GM19035 (cell line): ENCODE results near the gene UBAP1L.
A peak's percentile ranks its signal among the peaks of the same experiment; 100 is the strongest.
"Not testable (repeated sequence)": the region's sequence is repeated elsewhere in the genome, so short reads cannot be mapped to it uniquely, and the experiment has no call there.

Source experiments
- ATAC-seq: cut with Tn5 transposase; IDR thresholded peaks from one replicate; pipeline ENCODE4 v1.9.1; 2021; ENCODE audit not compliant: unreplicated experiment

The UBAP1L gene

DNA sequence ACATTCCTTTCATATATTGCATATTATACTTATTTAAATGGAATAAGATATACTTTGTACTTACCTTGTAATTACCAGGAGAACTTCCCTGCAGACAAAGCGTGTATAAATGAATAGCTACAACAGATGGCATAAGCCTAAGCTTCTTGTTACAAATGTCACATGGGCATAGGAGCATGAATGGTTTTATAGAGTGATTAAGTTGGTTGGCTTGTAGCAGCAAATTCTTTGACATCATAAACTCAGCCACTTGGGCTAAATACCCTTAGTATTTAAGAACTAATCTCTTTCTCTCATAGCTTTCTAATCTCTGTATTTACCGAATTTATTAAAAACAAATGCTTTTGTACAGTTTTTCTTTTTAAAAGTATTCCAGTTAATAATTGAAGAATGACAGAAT lies at the start of gene UBAP1L:
TSS of gene UBAP1L (minus strand) at position 115 of the 400 bp plus-strand sequence. CDS start 8,985 bp downstream, outside the sequence.
- ATAC-seq = no peak

DNA sequence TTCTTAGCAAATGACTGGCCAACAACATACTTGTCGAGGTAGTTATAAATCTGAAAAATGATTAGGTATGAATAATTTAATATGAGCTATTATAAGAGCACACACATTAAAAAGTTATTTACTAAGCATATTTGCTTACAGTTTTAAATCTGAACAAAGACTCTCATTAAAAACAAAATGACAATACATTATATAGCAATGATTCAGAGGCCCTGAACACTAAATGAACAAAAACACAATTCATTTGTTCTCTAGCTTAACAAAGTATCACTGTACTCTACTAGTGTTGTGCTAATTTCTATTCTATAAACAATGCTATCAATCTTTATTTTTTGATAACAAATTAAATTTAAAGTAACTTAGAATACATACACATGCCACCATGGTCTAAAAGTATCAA lies 49.1 kb upstream of the UBAP1L start:
- ATAC-seq = no peak

DNA sequence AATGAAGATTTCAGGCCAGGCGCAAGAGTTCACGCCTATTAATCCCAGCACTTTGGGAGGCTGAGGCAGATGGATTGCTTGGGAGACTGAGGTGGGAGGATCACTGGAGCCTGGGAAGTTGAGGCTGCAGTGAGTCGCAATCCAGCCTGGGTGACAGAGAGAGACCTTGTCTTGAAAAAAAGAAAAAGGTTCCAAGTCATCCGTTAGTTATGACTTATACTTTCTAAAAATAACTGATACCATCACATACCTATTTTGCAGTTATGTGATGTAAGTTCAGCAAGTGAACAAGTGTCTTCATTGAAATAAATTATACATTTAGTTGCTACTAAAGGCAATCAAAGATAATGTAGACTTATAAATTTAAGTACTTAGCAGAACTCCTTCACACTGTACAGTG lies 48.0 kb upstream of the UBAP1L start:
- ATAC-seq = no peak

DNA sequence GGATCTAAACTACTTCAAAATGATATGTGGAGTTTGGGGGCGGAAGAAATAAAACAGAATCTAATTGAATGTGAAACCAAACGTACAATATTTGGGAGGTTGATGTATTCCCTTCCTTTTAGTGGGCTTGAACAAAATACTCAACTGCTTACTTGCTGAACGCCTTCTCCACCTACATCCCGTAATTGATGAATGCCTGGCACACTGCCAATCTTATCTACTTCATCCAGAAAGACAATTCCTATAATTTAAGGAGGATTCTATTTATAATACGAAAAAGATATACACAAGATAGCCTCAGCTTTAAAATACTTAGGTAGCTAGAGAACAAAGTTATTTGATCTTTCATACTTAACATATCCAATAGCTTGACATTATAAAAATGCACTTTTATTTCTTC lies 41.7 kb upstream of the UBAP1L start:
- no peak for ATAC-seq

DNA sequence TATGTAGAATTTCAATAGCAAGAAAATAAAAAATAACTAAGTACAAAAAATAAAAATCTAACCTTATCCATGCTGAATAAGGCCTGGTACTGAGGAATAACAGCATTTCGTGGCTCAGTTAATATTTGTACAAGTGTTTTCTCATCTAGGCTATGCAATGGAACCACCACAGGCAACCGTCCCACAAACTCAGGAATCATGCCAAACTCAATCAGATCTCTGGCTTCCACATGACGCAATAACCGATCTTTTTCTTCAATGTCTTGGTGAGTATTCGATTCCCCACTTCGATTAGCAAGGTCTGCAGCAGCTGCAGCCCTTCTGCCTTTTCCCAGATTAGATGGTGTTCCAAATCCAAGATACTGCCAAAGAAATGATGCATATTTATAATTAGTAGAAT lies 39.7 kb upstream of the UBAP1L start:
- no peak for ATAC-seq

DNA sequence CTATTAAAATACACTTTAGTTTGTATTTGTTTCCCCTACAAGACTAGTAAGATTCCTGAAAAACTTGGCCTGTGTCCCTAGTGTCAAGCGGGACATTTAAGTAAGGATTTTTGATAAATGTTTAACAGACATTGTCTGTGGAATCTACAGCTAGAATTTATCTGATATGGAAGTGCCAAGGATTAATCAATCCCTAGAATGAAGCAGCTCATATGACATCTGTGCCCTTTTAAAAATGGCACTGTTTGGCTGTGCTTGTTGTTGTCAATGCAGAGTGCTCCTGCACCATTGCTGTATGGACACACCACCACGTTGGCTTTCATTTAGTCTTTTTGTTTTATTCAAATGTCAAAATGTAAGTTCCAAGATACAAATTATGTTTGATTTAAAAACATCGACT lies 32.9 kb upstream of the UBAP1L start:
- ATAC-seq = no peak

DNA sequence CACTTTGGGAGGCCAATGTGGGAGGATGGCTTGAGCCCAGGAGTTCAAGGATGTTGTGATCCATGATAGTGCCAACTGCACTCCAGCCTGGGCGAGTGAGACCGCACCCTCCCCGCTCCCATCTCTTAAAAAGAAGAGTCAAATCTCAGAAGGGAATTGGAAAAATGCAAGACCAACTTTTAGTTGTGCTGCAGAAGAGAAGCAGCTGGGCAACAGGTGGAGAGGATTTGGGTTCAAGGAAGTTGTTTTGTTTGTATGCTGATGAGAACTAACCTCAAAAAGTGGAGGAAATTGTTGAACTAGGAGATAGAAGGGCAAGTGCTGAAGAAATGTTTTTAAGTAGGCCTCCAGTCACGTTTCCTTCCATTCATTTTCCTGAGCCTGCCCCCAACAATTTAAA lies 31.4 kb upstream of the UBAP1L start:
- ATAC-seq = no peak

DNA sequence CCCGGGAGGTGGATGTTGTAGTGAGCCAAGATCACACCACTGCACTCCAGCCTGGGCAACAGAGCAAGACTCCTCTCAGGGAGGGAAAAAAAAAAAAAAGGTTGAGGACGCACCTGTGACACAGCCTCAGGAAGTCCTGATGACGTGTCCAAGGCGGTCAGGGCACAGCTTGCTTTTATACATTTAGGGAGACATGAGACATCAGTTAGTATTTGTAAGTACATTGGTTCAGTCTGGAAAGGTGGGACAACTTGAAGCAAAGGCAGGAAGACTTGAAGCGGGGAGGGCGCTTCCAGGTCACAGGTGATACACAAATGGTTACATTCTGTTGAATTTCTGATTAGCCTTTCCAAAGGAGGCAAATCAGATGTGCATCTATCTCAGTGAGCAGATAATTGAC lies 23.6 kb upstream of the UBAP1L start:
- ATAC-seq = not testable (repeated sequence)

DNA sequence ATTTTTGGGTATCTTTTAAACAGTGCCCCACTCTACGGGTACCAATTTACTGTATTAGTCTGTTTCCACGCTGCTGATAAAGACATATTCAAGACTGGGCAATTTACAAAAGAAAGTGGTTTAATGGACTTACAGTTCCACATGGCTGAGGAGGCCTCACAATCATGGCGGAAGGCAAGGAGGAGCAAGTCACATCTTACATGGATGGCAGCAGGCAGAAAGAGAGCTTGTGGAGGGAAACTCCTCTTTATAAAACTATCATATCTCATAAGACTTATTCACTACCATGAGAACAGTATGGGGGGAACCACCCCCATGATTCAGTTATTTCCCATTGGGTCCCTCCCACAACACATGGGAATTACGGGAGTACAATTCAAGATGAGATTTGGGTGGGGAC lies 22.9 kb upstream of the UBAP1L start:
- not testable (repeated sequence) for ATAC-seq

DNA sequence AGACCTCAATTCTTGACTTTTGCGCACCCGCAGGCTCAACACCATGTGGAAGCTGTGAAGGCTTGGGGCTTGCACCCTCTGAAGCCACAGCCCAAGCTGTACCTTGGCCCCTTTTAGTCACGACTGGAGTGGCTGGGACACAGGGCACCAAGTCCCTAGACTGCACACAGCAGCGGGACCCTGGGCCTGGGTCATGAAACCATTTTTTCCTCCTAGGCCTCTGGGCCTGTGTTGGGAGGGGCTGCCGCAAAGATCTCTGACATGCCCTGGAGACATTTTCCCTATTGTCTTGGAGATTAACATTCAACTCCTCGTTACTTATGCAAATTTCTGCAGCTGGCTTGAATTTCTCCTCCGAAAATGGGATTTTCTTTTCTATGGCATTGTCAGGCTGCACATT lies 22.1 kb upstream of the UBAP1L start:
- ATAC-seq = not testable (repeated sequence)

DNA sequence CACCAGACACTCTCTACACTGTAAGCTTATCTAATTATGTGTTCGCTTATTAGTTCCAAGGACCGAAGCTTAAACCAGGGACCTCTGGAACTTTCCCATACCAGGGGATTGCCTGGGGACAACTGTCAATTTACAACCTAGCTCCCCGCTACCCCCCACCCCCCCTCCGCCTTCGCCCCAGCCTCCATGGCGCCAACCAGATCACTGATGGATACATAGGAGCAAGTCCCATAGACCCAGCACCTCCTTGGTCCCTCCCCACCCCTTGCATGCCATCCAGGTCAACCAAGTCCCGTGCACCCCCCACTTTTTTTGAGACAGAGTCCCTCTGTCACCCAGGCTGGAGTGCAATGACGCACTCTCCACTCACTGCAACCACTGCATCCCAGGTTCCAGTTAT lies 19.5 kb upstream of the UBAP1L start:
- no peak for ATAC-seq

DNA sequence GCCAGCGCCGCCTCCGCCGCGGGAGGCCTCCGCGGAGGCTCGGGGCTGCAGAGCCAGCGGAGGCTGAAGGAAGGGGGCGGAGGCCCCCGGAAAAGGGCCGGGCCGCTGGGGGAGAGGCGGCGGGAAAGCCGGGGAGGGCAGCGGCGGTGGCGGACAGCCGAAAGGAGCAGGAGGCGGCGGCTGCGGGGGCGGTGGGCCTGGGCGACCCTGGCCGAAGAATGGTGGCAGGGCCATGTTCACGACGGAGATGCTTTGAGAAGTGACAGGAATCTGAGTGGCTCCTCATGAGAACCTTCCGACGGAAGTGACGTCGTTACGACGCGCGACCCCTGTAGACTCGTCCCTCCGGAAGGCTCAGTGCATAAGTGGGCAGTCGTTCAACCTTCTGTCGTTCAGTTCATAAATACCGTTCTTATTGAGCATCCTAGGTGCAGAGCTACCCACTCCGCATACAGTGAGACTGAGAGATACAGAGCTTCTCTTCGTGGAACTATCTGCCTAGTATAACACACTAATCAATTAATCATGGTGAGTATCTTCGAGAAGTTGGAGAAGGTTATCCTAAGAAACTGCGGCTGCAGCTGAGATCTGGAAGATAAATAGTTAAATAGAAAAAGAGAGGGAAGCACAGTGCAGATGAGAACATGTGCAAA lies 18.7 kb upstream of the UBAP1L start, which contains the start of gene PDCD7:
TSS of gene PDCD7 (minus strand) at position 261 of the 653 bp plus-strand sequence. CDS start at position 234, 27 bp downstream.
- peak; percentile 94 for ATAC-seq

DNA sequence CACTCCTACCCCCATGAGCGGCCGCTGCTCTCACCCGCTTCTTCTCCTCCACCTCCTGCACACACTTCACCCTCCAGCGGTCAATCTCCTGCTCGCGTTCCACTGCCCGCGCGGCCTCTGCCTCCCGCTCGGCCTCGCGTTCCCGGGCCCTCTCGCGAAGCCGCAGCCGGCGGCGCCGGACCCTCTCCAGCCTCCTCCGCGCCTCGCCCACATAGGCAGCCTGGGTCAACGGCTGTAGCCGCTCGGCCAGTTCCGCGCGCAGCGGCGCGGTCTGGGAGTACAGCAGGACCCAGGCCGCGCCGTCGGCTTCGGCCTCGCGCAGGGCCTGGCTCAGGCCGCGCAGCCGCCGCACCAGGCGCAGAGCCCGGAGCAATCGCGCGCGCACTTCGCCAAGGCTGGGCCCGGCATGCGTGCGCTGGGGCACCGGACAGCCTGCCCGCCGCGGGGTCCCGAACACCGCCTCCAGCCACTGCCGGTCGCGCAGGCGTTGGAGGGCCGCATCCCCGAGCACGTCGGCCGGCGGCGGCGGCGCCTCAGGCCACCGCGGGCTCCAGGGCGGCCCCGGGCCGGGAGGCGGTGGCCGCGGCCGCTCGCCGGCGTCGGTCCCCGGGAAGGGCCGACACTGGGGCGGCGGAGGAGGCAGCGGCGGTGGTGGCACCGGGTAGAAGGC lies 18.0 kb upstream of the UBAP1L start:
- peak; percentile 43 for ATAC-seq

DNA sequence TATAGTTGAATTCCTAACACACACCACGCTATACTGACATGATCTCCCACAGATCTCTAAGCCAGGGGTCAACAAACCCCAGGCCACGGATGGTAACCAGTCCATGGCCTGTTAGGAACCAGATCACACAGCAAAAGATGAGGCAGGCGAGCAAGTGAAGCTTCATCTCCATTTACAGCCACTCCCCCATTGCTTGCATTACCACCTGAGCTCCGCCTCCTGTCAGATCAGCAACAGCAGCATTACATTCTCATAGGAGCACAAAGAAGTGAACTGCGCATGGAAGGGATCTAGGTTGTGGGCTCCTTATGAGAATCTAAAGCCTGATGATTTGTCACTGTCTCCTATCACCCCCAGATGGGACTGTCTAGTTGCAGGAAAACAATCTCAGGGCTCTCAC lies 15.9 kb upstream of the UBAP1L start:
- no peak for ATAC-seq

DNA sequence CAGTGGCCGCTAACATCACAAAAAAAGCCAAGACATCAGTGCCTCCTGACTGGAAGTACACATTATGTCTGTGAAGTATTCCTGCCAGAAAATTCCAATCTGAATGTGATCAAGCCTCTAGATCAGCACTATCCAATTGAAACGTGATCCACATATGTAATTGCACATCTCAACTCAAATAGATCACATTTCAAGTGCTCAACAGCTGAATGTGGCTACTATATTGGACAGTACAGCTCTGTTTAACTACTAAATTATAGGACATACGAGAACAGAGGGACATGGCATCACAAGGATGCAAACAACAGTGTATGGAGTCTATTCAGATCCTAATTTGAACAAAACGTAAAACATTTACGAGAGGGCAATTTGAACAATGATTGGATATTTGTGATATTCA lies 542 bp upstream of the UBAP1L start:
- no peak for ATAC-seq

DNA sequence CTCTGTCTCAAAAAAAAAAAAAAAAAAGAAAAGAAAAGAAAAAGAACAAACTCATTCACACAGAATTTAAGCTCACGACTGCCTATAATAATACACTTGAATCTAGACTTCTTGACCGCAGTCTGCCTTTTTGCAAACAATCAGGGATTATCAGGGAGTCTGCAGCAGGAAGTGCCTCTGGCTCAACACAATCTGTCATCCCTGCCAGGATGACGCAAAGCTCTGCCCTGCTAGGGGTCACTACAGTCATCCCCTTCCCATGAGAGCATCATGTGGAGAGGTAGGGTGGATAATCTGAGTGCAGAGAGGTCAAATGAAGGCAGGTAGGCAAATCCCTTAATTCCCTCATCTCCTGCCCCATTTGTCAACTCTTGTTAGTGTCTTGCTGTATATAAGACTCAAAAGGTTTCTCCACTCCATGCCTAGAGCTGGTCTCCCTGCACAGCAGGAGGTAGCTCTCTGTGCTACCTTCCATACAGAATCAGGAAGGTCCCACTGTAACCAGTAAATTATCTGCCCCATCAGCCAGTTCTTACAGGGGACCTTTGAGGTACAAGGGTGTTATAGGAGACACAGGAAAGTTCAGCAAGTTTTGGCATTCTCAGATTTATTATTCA lies 4.2 kb downstream of the UBAP1L start:
- ATAC-seq = no peak

DNA sequence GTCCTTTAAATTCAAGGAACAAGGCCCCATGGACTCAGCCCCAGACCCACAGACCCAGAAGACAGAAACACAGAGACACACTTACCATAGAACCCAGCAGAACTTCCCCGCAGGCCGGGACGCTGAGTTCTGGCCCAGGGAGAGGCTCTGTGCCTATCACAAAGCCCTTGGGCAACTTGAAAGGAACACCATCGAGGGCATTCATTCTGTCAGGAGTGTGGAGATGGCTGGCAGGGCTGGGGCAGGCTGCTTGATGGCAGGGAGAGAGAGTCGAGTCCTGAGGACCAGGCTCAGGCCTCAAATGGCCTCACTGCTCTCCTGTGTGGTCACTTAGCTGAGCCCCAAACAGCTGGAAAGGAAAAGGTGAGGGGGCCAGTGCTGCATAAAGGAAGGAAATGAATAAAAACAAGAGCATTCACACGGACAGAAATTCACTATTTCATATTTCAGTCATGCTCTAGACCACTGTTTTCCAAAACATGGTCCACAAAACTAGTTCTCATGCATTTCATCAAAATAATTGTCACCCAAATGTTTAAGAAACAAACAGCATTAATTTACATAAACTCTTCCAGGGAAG lies 8.9 kb downstream of the UBAP1L start:
- no peak for ATAC-seq

DNA sequence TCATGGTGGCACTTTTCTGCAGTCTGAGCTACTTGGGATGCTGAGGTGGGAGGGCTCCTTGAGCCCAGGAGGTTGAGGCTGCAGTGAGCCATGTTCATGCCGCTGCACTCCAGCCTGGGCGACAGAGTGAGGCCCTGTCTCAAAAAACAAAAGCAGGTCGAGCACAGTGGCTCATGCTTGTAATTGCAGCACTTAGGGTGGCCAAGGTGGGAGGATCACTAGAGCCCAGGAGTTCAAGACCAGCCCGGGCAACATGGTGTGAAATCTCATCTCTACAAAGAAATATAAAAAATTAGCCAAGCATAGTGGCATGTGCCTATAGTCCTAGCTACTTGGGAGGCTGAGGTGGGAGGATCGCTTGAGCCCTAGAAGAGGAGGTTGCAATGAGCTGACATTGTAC lies 10.0 kb downstream of the UBAP1L start:
- no peak for ATAC-seq

DNA sequence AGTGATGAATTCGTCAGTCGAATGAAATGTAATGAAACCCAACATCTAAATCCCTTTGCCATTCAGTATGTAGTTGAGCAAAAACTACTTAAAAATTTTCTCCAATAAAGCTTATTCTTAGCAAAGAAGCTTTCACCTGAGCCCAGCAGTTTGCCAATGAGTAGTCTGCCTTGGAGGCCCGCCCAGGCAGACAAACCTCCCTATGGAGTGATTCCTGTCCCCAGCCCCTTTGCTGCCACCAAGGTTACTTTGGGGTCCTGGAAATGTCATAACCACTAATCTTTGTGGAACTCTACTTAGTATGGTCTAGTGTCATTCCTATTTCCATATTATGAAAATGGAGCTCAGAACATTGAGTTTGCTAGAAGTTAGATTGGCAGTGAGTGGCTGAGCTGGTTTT lies 12.1 kb downstream of the UBAP1L start:
- no peak for ATAC-seq

DNA sequence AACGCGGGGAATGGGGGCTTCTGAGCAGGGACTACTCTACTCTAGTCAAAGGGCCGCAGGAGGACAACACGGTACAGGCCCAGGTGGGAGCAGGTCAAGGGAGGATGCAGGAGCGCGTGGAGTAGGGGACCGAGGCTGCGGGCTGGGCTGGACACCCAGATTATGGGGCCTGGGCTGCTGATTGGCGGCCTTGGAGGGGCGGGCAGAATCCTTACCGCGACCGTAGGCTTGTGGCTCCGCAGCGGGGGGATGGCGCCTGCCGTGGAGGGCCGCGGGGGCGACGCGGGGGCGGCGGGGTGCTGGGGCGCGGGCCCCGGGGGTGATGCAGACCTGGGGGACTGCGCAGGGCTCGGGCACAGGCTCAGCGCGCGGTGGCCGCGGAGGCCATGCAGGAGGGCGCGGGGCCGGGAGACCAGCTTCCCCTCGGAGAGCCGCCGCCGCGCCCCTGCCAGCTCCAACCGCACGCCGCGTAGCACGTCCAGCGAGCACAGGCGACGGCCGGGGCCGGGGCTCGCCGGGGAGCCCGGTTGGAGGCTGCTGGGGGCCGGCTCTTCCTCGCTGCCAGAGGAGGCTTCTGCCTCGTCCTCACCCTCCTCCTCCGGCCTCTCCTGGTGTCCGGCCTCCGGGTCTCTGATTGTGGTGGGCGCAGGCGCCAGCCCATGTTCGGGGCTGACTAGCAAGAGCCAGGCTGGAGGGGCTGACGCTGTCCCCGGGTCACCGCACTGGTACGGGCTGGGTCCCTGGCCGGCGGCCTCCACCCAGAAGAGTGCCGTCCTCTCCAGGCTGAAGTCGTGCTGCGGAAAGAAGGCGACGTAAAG lies 12.9 kb downstream of the UBAP1L start:
- ATAC-seq = no peak

DNA sequence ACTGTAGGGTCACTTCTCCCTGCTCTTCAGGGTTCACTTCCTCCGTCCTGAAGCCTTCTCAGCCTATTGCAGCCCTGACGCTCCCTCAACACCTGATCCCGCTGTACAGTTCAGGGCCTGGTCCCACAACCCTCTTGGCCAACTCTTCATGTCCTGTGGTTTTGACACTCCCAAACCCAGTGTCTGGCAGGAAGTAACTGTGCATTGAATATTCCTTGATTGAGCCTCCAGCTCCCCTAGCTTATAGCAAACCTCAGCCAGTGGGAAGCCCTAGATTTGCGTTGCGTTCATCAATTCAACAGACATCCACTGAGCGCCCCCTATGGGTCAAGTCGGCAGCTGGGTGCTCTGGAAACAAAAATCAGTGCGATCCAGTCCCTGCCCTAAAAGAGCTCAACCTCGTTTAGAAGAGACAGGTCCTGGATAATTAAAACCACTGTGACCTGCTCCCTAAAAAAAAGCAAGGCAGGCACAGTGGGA lies 13.5 kb downstream of the UBAP1L start:
- no peak for ATAC-seq
